Chondrocyte (in vitro differentiated cells): ENCODE measurements around the gene DCDC2B. TPM values are rescaled to one million over a fixed set of nuclear protein-coding genes. Genes with fewer than 3 reads are reported as not detected.

Experiments
- DNase-seq: peaks from one replicate; pipeline ENCODE4 v3.0.0; 2021; ENCODE audit warnings: mixed read lengths, low spot score
- H3K27ac Mint-ChIP-seq: one replicate; pipeline ENCODE4 v1.8.0; 2021; ENCODE audit warnings: mild to moderate bottlenecking, moderate library complexity, mixed read lengths; ENCODE audit not compliant: unreplicated experiment
- H3K27me3 Mint-ChIP-seq: 2 replicates; pipeline ENCODE4 v1.8.0; 2021; ENCODE audit warnings: low read depth, mixed read lengths
- H3K36me3 Mint-ChIP-seq: 2 replicates; pipeline ENCODE4 v1.8.0; 2021; ENCODE audit warnings: low read depth, mixed read lengths
- H3K4me1 Mint-ChIP-seq: 2 replicates; pipeline ENCODE4 v1.8.0; 2021; ENCODE audit warnings: low read depth, mild to moderate bottlenecking, mixed read lengths
- H3K4me3 Mint-ChIP-seq: one replicate; pipeline ENCODE4 v1.8.0; 2021; ENCODE audit warnings: mild to moderate bottlenecking, moderate library complexity, mixed read lengths; ENCODE audit not compliant: unreplicated experiment
- H3K9me3 Mint-ChIP-seq: 2 replicates; pipeline ENCODE4 v1.8.0; 2021; ENCODE audit warnings: low read depth, mixed read lengths
- CTCF ChIP-seq: fragments of 200-600 bp; sonication (generic); IDR thresholded peaks from 2 replicates; pipeline ENCODE4 v1.5.0; 2021; ENCODE audit warnings: antibody characterized with exemption, mild to moderate bottlenecking, moderate library complexity
- total RNA-seq: library from RNA; stranded (reverse); gene quantifications from 3 replicates; pipeline ENCODE4 v1.2.1, GENCODE V29; 2021

DCDC2B gene
- total RNA-seq, 1 donor from 2014 or later, result not detected

- Mint-ChIP-seq H3K27me3 (no peaks in the 10 kb centered on the region), H3K36me3 (peaks cover 17% of the 10 kb centered on the region), H3K4me3 (peak overlapping the region; percentile 95), H3K4me1 (peaks cover 31% of the 10 kb centered on the region), H3K27ac (peak overlapping the region; percentile 98), H3K9me3 (no peaks in the 10 kb centered on the region)
- no peak for DNase-seq
- TF ChIP-seq CTCF, result no peak
These were observed 30.3 kb upstream of the DCDC2B start for GRCh38 chr1:32178380-32179192.

- TF ChIP-seq CTCF, result no peak
- no peaks in the 10 kb centered on the region for H3K27me3 Mint-ChIP-seq
- peak overlapping the region; percentile 95 for H3K4me3 Mint-ChIP-seq
- peak overlapping the region; percentile 98 for H3K27ac Mint-ChIP-seq
- no peaks in the 10 kb centered on the region for H3K9me3 Mint-ChIP-seq
- H3K36me3 Mint-ChIP-seq, result peaks cover 20% of the 10 kb centered on the region
- DNase-seq, result no peak
- peaks cover 36% of the 10 kb centered on the region for H3K4me1 Mint-ChIP-seq
These were observed 29.8 kb upstream of the DCDC2B start for GRCh38 chr1:32179193-32179442.

GRCh38 chr1:32179443-32180185 is 29.3 kb upstream of the DCDC2B start, which contains the start of gene TXLNA:
TSS of gene TXLNA (plus strand) at chr1:32179675. CDS start at chr1:32180346, 671 bp downstream.
- Mint-ChIP-seq H3K4me3 (peak within 1 kb of the TSS; percentile 95), H3K4me1 (peaks cover 41% of the 10 kb centered on the region), H3K36me3 (peaks cover 21% of the 10 kb centered on the region), H3K27me3 (no peaks in the 10 kb centered on the region), H3K9me3 (no peaks in the 10 kb centered on the region), H3K27ac (peak within 1 kb of the TSS; percentile 99)
- no peak for TF ChIP-seq CTCF
- peak; percentile 98 for DNase-seq

- Mint-ChIP-seq H3K4me3 (peak overlapping the region; percentile 95), H3K9me3 (no peaks in the 10 kb centered on the region), H3K36me3 (peaks cover 26% of the 10 kb centered on the region), H3K27me3 (no peaks in the 10 kb centered on the region), H3K27ac (peak overlapping the region; percentile 99), H3K4me1 (peaks cover 46% of the 10 kb centered on the region)
- no peak for DNase-seq
- TF ChIP-seq CTCF, result peak; percentile 53
These were observed 28.5 kb upstream of the DCDC2B start for GRCh38 chr1:32180186-32181060.

- peak overlapping the region; percentile 95 for H3K4me3 Mint-ChIP-seq
- no peaks in the 10 kb centered on the region for H3K9me3 Mint-ChIP-seq
- no peak for DNase-seq
- peaks cover 27% of the 10 kb centered on the region for H3K36me3 Mint-ChIP-seq
- H3K27me3 Mint-ChIP-seq, result no peaks in the 10 kb centered on the region
- H3K4me1 Mint-ChIP-seq, result peaks cover 49% of the 10 kb centered on the region
- H3K27ac Mint-ChIP-seq, result peak overlapping the region; percentile 99
- no peak for TF ChIP-seq CTCF
These were observed 27.8 kb upstream of the DCDC2B start for GRCh38 chr1:32181065-32181464.
